Lower leg skin (tissue), 3 donors: ENCODE measurements around the gene PLXNA2.

ENCODE experiments used
- CTCF ChIP-seq, 3 donors: fragments of 450-650 bp; IDR thresholded peaks; one replicate each; pipeline ENCODE4 v1.5.1; 2016; ENCODE audit warnings: antibody characterized with exemption in 3 of 3, mild to moderate bottlenecking in 3 of 3, moderate library complexity in 2 of 3
- POLR2A ChIP-seq, 2 donors: fragments of 450-650 bp; IDR thresholded peaks; one replicate each; pipeline ENCODE4 v1.6.1; 2016 to 2017; ENCODE audit warnings: antibody characterized with exemption in 2 of 2, mild to moderate bottlenecking in 1 of 2, moderate library complexity in 1 of 2

- TF ChIP-seq POLR2A (IDR thresholded peaks at IDR 0.05) (no peak), CTCF (IDR thresholded peaks at IDR 0.05) (no peak)
Measured at GRCh38 chr1:208209896-208210589, 34.1 kb downstream of the PLXNA2 start.
